CD4-positive, CD25-positive, alpha-beta regulatory T cell (primary cell): Measurements from ENCODE around the gene HTR1D. TPM values are rescaled to one million over a fixed set of nuclear protein-coding genes. Genes with fewer than 3 reads are reported as not detected.
"Not testable (repeated sequence)": the region's sequence is repeated elsewhere in the genome, so short reads cannot be mapped to it uniquely, and the experiment has no call there.

Experiments
- ATAC-seq, 2 donors: fragments of 150-1000 bp; cut with Tn5 transposase; one replicate each; pipeline ENCODE4 v1.10.0; 2021; ENCODE audit warnings: low read depth in 2 of 2, moderate number of reproducible peaks in 2 of 2, moderate library complexity in 1 of 2
- DNase-seq, 3 donors: peaks; one replicate each; pipeline versions ENCODE4 v3.0.0 to v3.0.0-alpha.2; 2012 to 2022; ENCODE audit warnings: mixed read lengths in 1 of 3
- H3K27ac ChIP-seq: one replicate; pipeline ENCODE4 v1.7.0; 2013; ENCODE audit warnings: mild to moderate bottlenecking, low read length; ENCODE audit not compliant: insufficient read depth, poor library complexity, severe bottlenecking
- H3K27me3 ChIP-seq: one replicate; pipeline ENCODE4 v1.7.0; 2013; ENCODE audit warnings: low read length; ENCODE audit not compliant: control insufficient read depth, insufficient read depth
- H3K36me3 ChIP-seq: one replicate; pipeline ENCODE4 v1.7.0; 2013; ENCODE audit warnings: mild to moderate bottlenecking, low read length, moderate library complexity; ENCODE audit not compliant: control insufficient read depth, insufficient read depth
- H3K4me1 ChIP-seq: 2 replicates; pipeline ENCODE4 v1.7.0; 2013; ENCODE audit warnings: mild to moderate bottlenecking, low read length; ENCODE audit not compliant: insufficient read depth, control insufficient read depth, poor library complexity, severe bottlenecking
- H3K4me3 ChIP-seq: one replicate; pipeline ENCODE4 v1.7.0; 2013; ENCODE audit warnings: low read depth, mild to moderate bottlenecking, low read length, moderate library complexity
- H3K9me3 ChIP-seq, 2 experiments: 1 replicate in 1 of 2; 2 replicates in 1 of 2; pipeline ENCODE4 v1.7.0; 2013; ENCODE audit warnings: low read length in 2 of 2, mild to moderate bottlenecking in 1 of 2, moderate library complexity in 1 of 2; ENCODE audit not compliant: control insufficient read depth in 2 of 2
- H3K27ac Mint-ChIP-seq, 3 donors: one replicate each; pipeline ENCODE4 v1.8.0; 2020 to 2022; ENCODE audit warnings: mild to moderate bottlenecking in 3 of 3, mixed read lengths in 3 of 3, moderate library complexity in 2 of 3
- H3K27me3 Mint-ChIP-seq: one replicate; pipeline ENCODE4 v1.8.0; 2022; ENCODE audit warnings: mild to moderate bottlenecking, mixed read lengths
- H3K36me3 Mint-ChIP-seq: one replicate; pipeline ENCODE4 v1.8.0; 2020; ENCODE audit warnings: mixed read lengths
- H3K4me1 Mint-ChIP-seq, 4 donors: one replicate each; pipeline ENCODE4 v1.8.0; 2020 to 2022; ENCODE audit warnings: mixed read lengths in 4 of 4, mild to moderate bottlenecking in 1 of 4
- H3K4me3 Mint-ChIP-seq, 4 donors: one replicate each; pipeline ENCODE4 v1.8.0; 2020 to 2022; ENCODE audit warnings: mild to moderate bottlenecking in 4 of 4, mixed read lengths in 4 of 4, moderate library complexity in 3 of 4
- H3K9me3 Mint-ChIP-seq, 7 donors: one replicate each; pipeline ENCODE4 v1.8.0; 2020 to 2022; ENCODE audit warnings: mixed read lengths in 7 of 7, mild to moderate bottlenecking in 3 of 7, moderate library complexity in 2 of 7
- polyA plus RNA-seq, 4 donors: library from polyadenylated mRNA; unstranded; fragments of 300-500 nt; fragmentation: Illumina TruSeq; gene quantifications; one replicate each; pipeline ENCODE4 v1.2.3, GENCODE V29; 2021
- total RNA-seq: library from RNA; stranded (reverse); gene quantifications from one replicate; pipeline ENCODE4 v1.2.3, GENCODE V29; 2022

HTR1D gene, protein sequence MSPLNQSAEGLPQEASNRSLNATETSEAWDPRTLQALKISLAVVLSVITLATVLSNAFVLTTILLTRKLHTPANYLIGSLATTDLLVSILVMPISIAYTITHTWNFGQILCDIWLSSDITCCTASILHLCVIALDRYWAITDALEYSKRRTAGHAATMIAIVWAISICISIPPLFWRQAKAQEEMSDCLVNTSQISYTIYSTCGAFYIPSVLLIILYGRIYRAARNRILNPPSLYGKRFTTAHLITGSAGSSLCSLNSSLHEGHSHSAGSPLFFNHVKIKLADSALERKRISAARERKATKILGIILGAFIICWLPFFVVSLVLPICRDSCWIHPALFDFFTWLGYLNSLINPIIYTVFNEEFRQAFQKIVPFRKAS
- total RNA-seq (not detected), polyA plus RNA-seq (not detected)

DNA sequence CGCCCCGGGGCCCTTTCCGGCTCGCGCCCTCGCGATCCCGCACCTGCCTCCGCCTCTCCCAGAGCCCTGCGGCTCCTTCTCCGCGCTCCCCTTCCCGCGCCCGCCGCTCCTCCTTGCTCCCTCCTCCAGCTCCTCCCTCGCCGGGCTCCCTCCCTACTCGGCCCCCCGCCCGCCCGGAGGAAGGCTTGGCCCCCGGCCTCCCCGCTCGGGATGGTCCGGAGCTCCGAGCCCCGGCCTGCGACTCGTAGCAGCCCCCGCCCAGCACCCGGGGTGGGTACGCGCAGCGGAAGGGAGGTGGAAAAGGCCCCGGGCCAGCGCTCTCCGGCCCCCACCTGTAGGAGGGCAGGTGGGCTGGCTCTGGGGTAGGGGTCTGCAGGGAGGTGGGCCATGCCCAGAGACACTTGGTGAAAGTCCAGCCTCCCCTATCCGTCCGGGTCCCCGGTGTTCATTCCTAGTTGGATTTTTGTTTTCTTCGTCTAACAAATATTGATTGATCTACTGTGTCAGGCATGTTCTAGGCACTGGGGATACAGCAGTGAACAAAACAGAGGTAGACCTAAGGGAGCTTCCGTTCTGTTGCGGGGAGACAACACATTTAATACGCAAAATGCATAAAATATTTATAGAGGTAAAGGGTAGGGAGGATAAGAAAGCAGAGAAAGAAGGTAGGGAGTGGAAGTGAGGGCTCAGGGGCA, at the start of gene HTR1D:
TSS of gene HTR1D (minus strand) at position 82 of the 695 bp plus-strand sequence. CDS start 23,283 bp downstream, outside the sequence.
- Histone ChIP-seq H3K27ac (no peak within 1 kb of the TSS), H3K9me3 (no peaks in the 10 kb centered on the region), H3K4me1 (peaks cover 13% of the 10 kb centered on the region), H3K4me3 (no peak within 1 kb of the TSS), H3K27me3 (peaks cover 26% of the 10 kb centered on the region), H3K36me3 (no peaks in the 10 kb centered on the region)
- H3K4me1 Mint-ChIP-seq, result peaks cover 0 to 12% (median 5%) of the 10 kb centered on the region in 4 donors
- H3K4me3 Mint-ChIP-seq, result peak within 1 kb of the TSS; percentile 1 to 56 (median 49)
- H3K9me3 Mint-ChIP-seq, result peaks cover 0 to 4% (median 0%) of the 10 kb centered on the region in 7 donors
- no peak for ATAC-seq
- DNase-seq, result no peak
- no peaks in the 10 kb centered on the region for H3K36me3 Mint-ChIP-seq
- no peak within 1 kb of the TSS for H3K27ac Mint-ChIP-seq
- H3K27me3 Mint-ChIP-seq, result peaks cover 59% of the 10 kb centered on the region

DNA sequence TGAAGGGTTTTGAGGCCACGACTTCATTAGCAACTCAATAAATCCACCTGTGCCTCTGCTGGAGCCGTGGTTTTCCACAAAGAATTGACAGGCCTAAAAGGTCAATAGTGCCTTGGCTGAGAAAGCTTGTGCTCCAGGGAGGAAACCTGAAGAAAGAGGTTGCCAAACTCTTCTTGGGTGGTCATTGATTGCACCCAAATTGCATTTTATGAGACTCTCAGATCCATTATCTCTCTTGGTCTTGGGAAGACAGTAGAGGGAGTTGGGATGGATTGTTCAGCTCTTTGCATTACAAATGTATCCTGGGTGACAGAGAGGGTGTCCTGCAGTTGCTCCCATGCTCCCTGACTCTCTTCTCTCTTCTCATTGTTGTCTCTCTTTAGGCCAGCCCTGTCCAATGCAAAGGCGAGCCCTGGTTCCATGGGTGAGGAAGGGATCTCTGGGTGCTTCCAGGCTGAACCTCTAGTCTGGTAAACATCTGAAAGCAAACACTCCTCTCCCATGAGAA, 46.1 kb upstream of the HTR1D start:
- Histone ChIP-seq H3K4me3 (no peak overlapping the region), H3K9me3 (no peaks in the 10 kb centered on the region), H3K27ac (no peak overlapping the region), H3K27me3 (no peaks in the 10 kb centered on the region), H3K4me1 (no peaks in the 10 kb centered on the region), H3K36me3 (no peaks in the 10 kb centered on the region)
- ATAC-seq (no peak), DNase-seq (no peak)
- Mint-ChIP-seq H3K4me1 (no peaks in the 10 kb centered on the region), H3K36me3 (no peaks in the 10 kb centered on the region), H3K27ac (no peak overlapping the region), H3K27me3 (no peaks in the 10 kb centered on the region), H3K4me3 (no peak overlapping the region), H3K9me3 (no peaks in the 10 kb centered on the region)

DNA sequence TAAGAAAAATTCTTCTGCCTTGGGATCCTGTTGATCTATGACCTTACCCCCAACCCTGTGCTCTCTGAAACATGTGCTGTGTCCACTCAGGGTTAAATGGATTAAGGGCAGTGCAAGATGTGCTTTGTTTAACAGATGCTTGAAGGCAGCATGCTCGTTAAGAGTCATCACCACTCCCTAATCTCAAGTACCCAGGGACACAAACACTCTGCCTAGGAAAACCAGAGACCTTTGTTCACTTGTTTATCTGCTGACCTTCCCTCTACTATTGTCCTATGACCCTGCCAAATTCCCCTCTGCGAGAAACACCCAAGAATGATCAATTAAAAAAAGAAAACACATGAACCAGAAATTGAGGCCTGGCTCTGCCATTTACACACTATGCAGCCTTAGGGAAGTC, 40.8 kb upstream of the HTR1D start:
- not testable (repeated sequence) for H3K4me1 Mint-ChIP-seq, H3K9me3 Mint-ChIP-seq, H3K27ac Mint-ChIP-seq, ATAC-seq, H3K4me3 ChIP-seq, DNase-seq, H3K36me3 ChIP-seq, H3K27ac ChIP-seq, H3K9me3 ChIP-seq, H3K36me3 Mint-ChIP-seq, H3K27me3 ChIP-seq, H3K4me3 Mint-ChIP-seq, H3K4me1 ChIP-seq, H3K27me3 Mint-ChIP-seq

DNA sequence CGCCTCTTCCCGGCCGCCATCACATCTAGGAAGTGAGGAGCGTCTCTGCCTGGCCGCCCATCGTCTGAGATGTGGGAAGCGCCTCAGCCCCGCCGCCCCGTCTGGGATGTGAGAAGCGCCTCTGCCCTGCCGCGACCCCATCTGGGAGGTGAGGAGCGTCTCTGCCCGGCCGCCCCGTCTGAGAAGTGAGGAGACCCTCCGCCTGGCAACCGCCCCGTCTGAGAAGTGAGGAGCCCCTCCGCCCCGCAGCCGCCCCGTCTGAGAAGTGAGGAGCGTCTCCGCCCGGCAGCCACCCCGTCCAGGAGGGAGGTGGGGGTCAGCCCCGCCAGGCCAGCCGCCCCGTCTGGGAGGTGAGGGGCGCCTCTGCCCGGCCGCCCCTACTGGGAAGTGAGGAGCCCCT, 40.1 kb upstream of the HTR1D start:
- H3K27ac Mint-ChIP-seq, H3K4me1 ChIP-seq, DNase-seq, H3K36me3 Mint-ChIP-seq, H3K4me1 Mint-ChIP-seq, H3K27ac ChIP-seq, H3K9me3 Mint-ChIP-seq, ATAC-seq, H3K27me3 ChIP-seq, H3K36me3 ChIP-seq, H3K9me3 ChIP-seq, H3K27me3 Mint-ChIP-seq, H3K4me3 Mint-ChIP-seq, H3K4me3 ChIP-seq: not testable (repeated sequence)

DNA sequence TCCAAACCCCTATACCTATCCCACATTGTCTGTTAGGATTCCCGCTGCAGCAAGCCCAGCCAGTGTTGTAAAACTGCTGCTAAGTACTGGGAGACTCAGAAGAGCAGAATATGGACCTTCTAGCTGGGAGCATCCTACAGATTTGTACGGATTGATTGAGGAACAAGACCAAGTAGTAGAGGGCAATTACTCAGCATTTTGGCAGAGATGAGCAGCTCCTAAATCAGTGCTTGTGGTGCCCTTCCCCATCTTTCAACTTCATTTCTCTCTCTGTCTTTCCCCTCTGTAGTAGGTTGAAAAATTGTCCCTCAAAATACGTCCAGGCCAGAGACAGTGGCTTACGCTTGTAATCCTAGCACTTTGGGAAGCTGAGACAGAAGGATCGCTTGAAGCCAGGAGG, 37.3 kb upstream of the HTR1D start:
- Histone ChIP-seq H3K27me3 (no peaks in the 10 kb centered on the region), H3K27ac (no peak overlapping the region), H3K4me3 (no peak overlapping the region), H3K36me3 (no peaks in the 10 kb centered on the region), H3K4me1 (no peaks in the 10 kb centered on the region), H3K9me3 (no peaks in the 10 kb centered on the region)
- no peak for DNase-seq
- Mint-ChIP-seq H3K4me1 (no peaks in the 10 kb centered on the region), H3K4me3 (no peak overlapping the region), H3K27ac (peak overlapping the region in 1 of 3 donors; percentile 60), H3K9me3 (peaks cover 0 to 1% (median 0%) of the 10 kb centered on the region in 7 donors), H3K27me3 (peaks cover 11% of the 10 kb centered on the region), H3K36me3 (no peaks in the 10 kb centered on the region)
- ATAC-seq, result no peak

DNA sequence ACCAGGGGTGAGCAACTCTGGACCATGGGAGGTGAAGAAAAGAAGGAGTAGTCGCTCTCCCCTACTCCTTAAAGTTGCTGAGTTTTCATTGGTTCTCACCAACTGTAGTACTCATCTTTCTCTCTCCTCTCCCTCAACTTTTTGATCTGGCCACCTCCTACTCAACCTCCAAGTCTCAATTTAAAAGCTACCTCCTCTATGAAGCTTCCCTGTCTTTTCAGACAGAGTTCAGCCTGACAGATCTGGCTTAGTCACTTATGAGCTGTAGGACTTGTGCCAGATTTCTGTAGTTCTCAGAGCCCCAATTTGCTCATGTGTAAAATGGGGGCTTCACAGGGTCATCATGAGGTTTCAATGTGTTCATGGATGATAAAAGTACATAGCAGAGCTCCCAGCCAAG, 34.5 kb upstream of the HTR1D start:
- no peaks in the 10 kb centered on the region for H3K4me1 ChIP-seq
- Mint-ChIP-seq H3K9me3 (peaks cover 0 to 1% (median 0%) of the 10 kb centered on the region in 7 donors), H3K4me1 (no peaks in the 10 kb centered on the region), H3K36me3 (no peaks in the 10 kb centered on the region), H3K27me3 (peaks cover 16% of the 10 kb centered on the region), H3K27ac (no peak overlapping the region), H3K4me3 (no peak overlapping the region)
- no peak for ATAC-seq
- no peaks in the 10 kb centered on the region for H3K36me3 ChIP-seq
- no peak overlapping the region for H3K27ac ChIP-seq
- DNase-seq, result no peak
- H3K9me3 ChIP-seq, result no peaks in the 10 kb centered on the region
- no peaks in the 10 kb centered on the region for H3K27me3 ChIP-seq
- H3K4me3 ChIP-seq, result no peak overlapping the region

DNA sequence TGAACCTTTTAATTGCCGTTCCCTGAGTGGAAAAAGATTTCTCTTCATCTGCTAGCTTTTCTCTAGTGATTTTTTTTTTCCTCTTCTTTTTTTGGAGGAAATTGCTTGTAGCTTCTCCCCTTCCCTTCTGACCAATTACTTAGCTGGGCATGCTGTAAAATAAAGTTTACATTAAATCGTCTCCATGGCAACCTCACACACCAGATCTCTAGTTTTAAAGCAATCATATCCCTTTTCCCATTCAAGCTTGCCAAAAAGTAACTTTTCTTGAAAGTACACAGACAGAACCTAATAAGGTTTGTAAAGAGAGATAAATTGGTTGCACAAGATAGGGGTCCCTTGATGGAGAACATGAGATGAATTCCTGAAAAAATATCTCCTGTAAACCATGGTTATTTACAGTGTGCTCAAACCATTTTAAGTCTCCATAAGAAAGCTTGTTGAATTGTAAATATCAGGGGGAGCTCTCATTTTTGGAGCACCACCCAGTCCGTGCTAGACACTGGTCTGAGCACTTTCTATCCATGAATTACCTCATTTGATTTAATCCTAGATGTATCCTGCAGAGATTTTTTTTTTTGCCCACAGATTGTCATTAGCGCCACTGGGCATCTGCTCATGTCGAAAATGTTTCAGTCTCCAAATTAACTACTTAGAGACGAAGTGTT, 32.6 kb upstream of the HTR1D start:
- Histone ChIP-seq H3K27me3 (no peaks in the 10 kb centered on the region), H3K36me3 (no peaks in the 10 kb centered on the region), H3K9me3 (no peaks in the 10 kb centered on the region), H3K4me1 (no peaks in the 10 kb centered on the region), H3K27ac (no peak overlapping the region), H3K4me3 (no peak overlapping the region)
- DNase-seq (no peak), ATAC-seq (no peak)
- Mint-ChIP-seq H3K4me3 (no peak overlapping the region), H3K36me3 (no peaks in the 10 kb centered on the region), H3K4me1 (no peaks in the 10 kb centered on the region), H3K27ac (no peak overlapping the region), H3K9me3 (peaks cover 0 to 1% (median 0%) of the 10 kb centered on the region in 7 donors), H3K27me3 (peaks cover 16% of the 10 kb centered on the region)
